Stimulated activated CD4-positive, alpha-beta T cell treated with anti-CD3 and anti-CD28 coated beads, Interleukin-4, amount 100 ng/mL, for 4 hours (primary cell): Measurements from ENCODE around the gene CAST.
"Not testable (repeated sequence)": the region's sequence is repeated elsewhere in the genome, so short reads cannot be mapped to it uniquely, and the experiment has no call there.

Source experiments
- DNase-seq, 2 experiments: peaks; one replicate each; pipeline ENCODE4 v3.0.0-alpha.2; 2020

CAST gene

GRCh38 chr5:96788112-96788749, 126.1 kb downstream of the CAST start:
- no peak for DNase-seq

GRCh38 chr5:96789794-96790330, 127.7 kb downstream of the CAST start:
- no peak for DNase-seq

GRCh38 chr5:96790961-96791504, 128.9 kb downstream of the CAST start:
- no peak for DNase-seq

DNA sequence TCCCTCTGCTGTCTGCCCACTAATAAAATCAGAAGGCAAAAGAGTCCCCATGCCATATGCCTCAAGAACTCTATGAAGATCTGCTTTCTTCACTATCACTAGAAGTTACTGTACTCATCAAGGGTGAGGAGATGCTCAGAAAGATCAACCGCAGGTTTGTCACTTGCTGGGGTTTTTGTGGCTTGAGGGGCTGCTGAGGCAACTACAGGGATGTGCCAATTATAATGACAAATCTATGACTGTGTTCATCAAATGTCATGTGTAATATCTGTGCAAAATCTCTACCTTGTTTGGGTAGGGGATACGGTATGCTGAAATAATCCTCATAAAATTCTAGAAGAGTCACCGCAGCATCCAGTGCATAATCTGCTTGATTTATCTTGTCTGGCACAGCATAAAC, 132.6 kb downstream of the CAST start:
- peak in 1 of 2 experiments; percentile 55 for DNase-seq

GRCh38 chr5:96795626-96796025, 133.4 kb downstream of the CAST start:
- DNase-seq = no peak

GRCh38 chr5:96796434-96796833, 134.3 kb downstream of the CAST start:
- DNase-seq = no peak

- DNase-seq = not testable (repeated sequence)
These were observed 139.5 kb downstream of the CAST start for GRCh38 chr5:96801718-96802117.

- DNase-seq = no peak
These were observed 145.0 kb downstream of the CAST start for GRCh38 chr5:96807075-96807654.

DNA sequence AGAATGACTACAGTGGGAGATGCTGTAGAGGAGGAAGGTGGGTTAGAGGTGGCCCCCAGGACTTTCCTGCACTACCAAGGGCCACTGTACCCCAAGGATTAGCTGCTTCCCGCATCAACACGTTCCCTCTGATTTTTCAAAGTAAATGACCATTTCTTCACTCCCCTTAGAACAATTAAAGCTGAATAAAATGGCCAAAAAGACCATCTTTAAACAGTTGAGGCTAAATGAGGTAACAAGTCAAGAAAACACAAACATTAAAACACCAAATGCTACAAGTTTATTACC, 146.3 kb downstream of the CAST start:
- no peak for DNase-seq

DNA sequence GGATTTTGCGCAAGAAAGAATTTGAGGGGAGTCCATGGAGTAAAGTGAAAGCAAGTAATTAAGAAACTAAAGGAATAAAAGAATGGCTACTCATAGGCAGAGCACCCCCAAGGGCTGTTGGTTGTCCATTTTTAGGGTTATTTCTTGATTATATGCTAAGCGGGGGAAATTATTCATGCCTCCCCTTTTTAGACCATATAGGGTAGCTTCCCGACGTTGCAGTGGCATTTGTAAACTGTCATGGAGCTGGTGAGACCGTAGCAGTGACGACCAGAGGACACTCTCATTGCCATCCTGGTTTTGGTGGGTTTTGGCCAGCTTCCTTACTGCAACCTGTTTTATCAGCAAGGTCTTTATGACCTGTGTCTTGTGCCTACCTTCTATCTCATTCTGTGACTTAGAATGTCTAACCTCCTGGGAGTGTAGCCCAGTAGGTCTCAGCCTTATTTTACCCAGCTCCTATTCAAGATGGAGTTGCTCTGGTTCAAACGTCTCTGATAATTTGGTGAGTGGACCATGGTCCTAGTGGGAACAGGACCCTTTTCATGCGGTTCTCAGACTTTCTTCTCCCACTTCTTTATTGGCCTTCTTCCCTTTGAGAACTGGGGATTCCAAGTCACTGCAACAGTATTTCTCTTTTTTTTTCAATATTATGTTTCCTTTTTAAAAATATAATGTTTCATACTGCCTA, 146.8 kb downstream of the CAST start:
- no peak for DNase-seq

GRCh38 chr5:96809921-96810320, 147.7 kb downstream of the CAST start:
- DNase-seq = peak; percentile 31 to 52

- no peak for DNase-seq
These were observed 150.7 kb downstream of the CAST start for GRCh38 chr5:96812851-96813250.

DNA sequence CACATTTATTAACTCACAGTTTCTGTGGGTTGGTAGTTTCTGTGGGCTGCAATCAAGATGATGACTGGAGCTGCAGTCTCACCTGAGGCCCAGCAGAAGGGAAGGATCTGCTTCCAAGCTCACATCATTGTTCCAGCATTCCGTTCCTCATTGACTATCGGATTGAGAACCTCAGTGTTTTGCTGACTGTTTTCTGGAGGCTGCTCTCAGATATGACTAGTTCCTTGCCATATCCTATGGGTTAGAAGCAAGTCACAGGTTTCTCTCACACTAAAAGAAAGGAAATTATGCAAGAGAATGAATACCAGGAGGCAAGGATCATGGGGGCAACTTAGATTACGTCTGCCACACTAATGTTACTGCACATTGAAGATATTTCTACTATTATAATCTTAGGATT, 151.9 kb downstream of the CAST start:
- DNase-seq = no peak

- peak in 1 of 2 experiments; percentile 32 for DNase-seq
These were observed 154.3 kb downstream of the CAST start for GRCh38 chr5:96816411-96816939.

GRCh38 chr5:96816991-96817390, 154.8 kb downstream of the CAST start:
- no peak for DNase-seq

- no peak for DNase-seq
These were observed 155.3 kb downstream of the CAST start for GRCh38 chr5:96817506-96817905.

- no peak for DNase-seq
These were observed 156.1 kb downstream of the CAST start for GRCh38 chr5:96818125-96818788.

DNA sequence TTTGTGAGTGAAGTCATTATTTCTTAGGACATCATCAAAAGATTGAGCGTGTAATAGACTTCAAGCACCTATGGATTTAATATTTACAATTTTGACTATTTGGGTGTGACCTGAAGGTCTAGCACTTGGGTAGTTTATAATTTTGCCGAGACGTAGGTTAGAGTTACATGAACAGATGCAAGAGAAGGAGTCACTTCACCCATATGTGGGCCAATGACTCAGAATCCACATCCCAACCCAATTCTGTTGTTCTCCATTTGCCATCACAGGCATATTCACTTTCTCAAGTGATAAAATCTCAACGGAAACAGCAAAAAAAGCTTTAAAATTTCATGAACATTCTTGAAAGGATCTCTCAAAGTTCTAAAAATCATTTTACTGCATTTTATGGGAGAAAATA, 157.6 kb downstream of the CAST start:
- no peak for DNase-seq

DNA sequence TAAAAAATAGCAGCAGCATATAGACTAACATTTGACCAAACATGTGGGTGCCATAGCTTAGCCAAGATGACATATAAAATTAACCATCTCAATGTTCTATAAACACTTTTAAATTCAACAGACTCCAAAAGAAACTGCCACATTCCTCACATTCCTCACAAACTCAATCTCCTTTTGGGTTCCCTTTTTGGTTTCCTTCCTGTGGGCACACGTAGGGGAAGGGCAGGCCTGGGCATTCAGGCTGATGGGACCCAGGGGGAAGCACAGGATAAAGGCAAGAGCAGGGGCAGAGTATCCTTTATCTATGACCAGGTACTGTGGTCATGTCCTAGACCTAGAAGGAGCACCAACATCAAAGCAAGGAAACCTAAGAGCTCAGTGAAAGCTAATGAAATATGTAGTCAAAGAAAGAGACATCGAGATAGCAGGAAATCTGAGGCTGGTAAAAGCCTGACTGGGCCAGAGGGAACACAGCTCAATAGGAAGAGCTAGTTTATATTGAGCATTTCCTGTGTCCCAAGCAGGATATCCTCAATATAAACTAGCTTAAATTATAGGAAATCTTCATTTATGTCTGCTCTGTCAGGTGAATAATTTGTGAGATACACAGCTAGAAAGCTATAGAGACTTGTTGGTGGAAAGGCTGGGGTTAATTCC, 159.2 kb downstream of the CAST start:
- DNase-seq = no peak

GRCh38 chr5:96822686-96823459, 160.7 kb downstream of the CAST start:
- no peak for DNase-seq

- DNase-seq = no peak
These were observed 161.8 kb downstream of the CAST start for GRCh38 chr5:96823900-96824380.
